ENCODE data around the gene ZNF219.

Gene ZNF219

DNA sequence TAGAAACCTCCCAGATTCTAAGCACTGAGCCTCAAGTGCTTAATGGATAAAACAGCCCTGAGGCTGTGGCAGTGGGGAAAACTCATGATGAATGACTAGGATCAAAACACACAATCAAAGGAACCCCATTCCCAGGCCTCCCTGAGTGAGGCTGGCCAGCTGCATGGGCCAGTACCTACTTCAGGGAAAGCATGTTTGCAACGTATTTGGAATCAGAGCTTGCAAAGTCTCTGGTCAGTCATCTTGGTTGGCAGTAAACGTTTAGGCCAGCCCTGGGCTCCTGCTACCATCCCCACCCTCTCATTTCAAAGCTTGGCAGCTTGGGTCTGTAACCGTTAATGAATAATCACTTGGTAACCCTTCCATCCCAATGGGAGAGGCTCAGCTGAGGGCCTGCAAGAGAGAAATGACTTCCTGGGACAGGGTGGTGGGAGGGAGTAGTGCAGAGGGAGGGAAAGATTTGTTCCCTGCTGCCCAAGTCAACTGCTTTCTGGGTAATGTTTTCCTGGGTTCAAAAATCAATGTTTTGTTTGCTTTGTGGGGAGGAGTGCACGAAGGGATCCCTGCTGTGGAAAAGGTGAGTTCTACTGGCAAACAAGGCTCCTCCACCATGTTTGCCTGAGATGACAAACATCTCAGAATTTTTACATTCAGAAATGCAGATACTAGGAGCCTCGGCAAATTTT lies 42.9 kb downstream of the ZNF219 start:
- Histone ChIP-seq H3K36me3 (ENCODE audit: insufficient read depth, low read length) (no peaks in the 10 kb centered on the region), H3K79me2 (ENCODE audit: insufficient read depth, low read length) (no peaks in the 10 kb centered on the region), H3K27ac (ENCODE audit: low read length) (no peak overlapping the region), H4K20me1 (ENCODE audit: insufficient read depth, low read length) (no peaks in the 10 kb centered on the region), H3K27me3 (ENCODE audit: insufficient read depth, low read length, poor library complexity) (peaks cover 23% of the 10 kb centered on the region), H2AFZ (ENCODE audit: low read depth, low read length) (no peak overlapping the region), H3K4me1 (ENCODE audit: insufficient read depth, low read length) (no peaks in the 10 kb centered on the region), H3K4me3 (ENCODE audit: low read depth in 1 of 2, low read length in 2 of 2) (no peak overlapping the region), H3K9ac (ENCODE audit: low read depth, low read length) (no peak overlapping the region), H3K9me3 (ENCODE audit: insufficient read depth, low read length, severe bottlenecking) (no peaks in the 10 kb centered on the region), H3K4me2 (ENCODE audit: insufficient read depth, low read length) (no peak overlapping the region)
- ATAC-seq (ENCODE audit: insufficient read depth, low read depth), result no peak
- no peak for DNase-seq
- TF ChIP-seq CTCF (IDR thresholded peaks at IDR 0.05; ENCODE audit: borderline replicate concordance, extremely low read depth, low read length, poor library complexity, severe bottlenecking), result no peak
- TF ChIP-seq EZH2 (IDR thresholded peaks at IDR 0.05; ENCODE audit: borderline replicate concordance, low read depth, low read length, severe bottlenecking), result no peak

DNA sequence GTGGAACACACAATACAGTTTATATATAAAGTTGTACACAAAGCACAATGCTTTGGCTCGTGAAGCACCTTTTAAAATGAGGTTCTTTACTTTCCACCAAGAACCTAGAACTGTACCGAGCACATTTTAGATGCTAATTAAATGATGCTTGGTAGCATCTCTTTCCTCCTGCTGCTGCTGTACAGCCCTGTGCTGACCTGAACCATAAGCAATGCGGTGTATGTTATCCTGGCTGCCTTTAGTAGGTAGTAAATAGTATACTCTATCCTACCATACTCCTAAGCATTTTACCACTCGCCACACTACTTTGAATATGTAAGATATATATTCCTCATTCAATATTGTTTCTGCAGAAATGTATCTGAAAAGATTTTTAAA lies 43.7 kb downstream of the ZNF219 start:
- no peak for TF ChIP-seq CTCF (IDR thresholded peaks at IDR 0.05; ENCODE audit: borderline replicate concordance, extremely low read depth, low read length, poor library complexity, severe bottlenecking)

GRCh38 chr14:21054123-21054767 lies 44.2 kb downstream of the ZNF219 start:
- no peak for DNase-seq
- Histone ChIP-seq H3K27ac (ENCODE audit: low read length) (no peak overlapping the region), H4K20me1 (ENCODE audit: insufficient read depth, low read length) (no peaks in the 10 kb centered on the region), H3K9ac (ENCODE audit: low read depth, low read length) (no peak overlapping the region), H3K4me1 (ENCODE audit: insufficient read depth, low read length) (no peaks in the 10 kb centered on the region), H3K36me3 (ENCODE audit: insufficient read depth, low read length) (no peaks in the 10 kb centered on the region), H2AFZ (ENCODE audit: low read depth, low read length) (no peak overlapping the region), H3K27me3 (ENCODE audit: insufficient read depth, low read length, poor library complexity) (peaks cover 25% of the 10 kb centered on the region), H3K4me2 (ENCODE audit: insufficient read depth, low read length) (no peak overlapping the region), H3K79me2 (ENCODE audit: insufficient read depth, low read length) (no peaks in the 10 kb centered on the region), H3K9me3 (ENCODE audit: insufficient read depth, low read length, severe bottlenecking) (no peaks in the 10 kb centered on the region), H3K4me3 (ENCODE audit: low read depth in 1 of 2, low read length in 2 of 2) (no peak overlapping the region)
- TF ChIP-seq EZH2 (IDR thresholded peaks at IDR 0.05; ENCODE audit: borderline replicate concordance, low read depth, low read length, severe bottlenecking) (no peak), CTCF (IDR thresholded peaks at IDR 0.05; ENCODE audit: borderline replicate concordance, extremely low read depth, low read length, poor library complexity, severe bottlenecking) (no peak)
- no peak for ATAC-seq (ENCODE audit: insufficient read depth, low read depth)

More for the DNA sequence above, 43.7 kb downstream of the ZNF219 start:
- Histone ChIP-seq H3K9me3 (ENCODE audit: insufficient read depth, low read length, severe bottlenecking) (no peaks in the 10 kb centered on the region), H3K9ac (ENCODE audit: low read depth, low read length) (no peak overlapping the region), H3K36me3 (ENCODE audit: insufficient read depth, low read length) (no peaks in the 10 kb centered on the region), H3K27ac (ENCODE audit: low read length) (no peak overlapping the region), H2AFZ (ENCODE audit: low read depth, low read length) (no peak overlapping the region), H3K4me1 (ENCODE audit: insufficient read depth, low read length) (no peaks in the 10 kb centered on the region), H3K27me3 (ENCODE audit: insufficient read depth, low read length, poor library complexity) (peaks cover 21% of the 10 kb centered on the region), H3K79me2 (ENCODE audit: insufficient read depth, low read length) (no peaks in the 10 kb centered on the region), H3K4me3 (ENCODE audit: low read depth in 1 of 2, low read length in 2 of 2) (no peak overlapping the region), H4K20me1 (ENCODE audit: insufficient read depth, low read length) (no peaks in the 10 kb centered on the region), H3K4me2 (ENCODE audit: insufficient read depth, low read length) (no peak overlapping the region)
- ATAC-seq (ENCODE audit: insufficient read depth, low read depth) (no peak), DNase-seq (no peak)
